ENCODE data around the gene DNAJA3. TPM values are rescaled to one million over a fixed set of nuclear protein-coding genes. Genes with fewer than 3 reads are reported as not detected.

DNAJA3 gene
- total RNA-seq, 1 experiment from 2014 or later, result 93.1 TPM

DNA sequence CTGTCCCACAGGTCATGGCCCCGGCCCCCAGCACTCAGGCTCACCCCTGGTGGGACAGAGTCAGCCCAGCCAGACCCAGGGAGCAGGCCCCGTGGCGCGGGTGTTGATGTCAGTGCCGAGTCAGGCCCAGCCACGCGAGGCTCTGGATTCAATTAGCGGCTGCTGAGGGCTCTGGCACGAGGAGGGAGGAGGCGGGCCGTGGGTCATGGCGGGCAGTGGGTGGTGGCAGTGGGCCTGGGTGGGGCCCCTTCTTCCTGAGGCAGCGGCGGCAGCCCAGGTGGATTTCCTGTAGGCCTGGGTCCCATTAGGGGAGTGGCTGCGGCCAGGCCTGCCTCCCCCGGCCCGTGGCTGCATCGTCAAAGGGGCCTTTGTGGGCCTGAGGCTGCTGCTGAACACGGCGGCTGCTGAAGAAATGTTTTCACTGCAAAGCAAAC, 41.1 kb upstream of the DNAJA3 start:
- Mint-ChIP-seq H3K27ac (ENCODE audit: unreplicated experiment) (no peak overlapping the region), H3K4me3 (ENCODE audit: low read depth, unreplicated experiment) (no peak overlapping the region)
- intact Hi-C loops (cut with micrococcal nuclease; ENCODE audit: unreplicated experiment), result no loop called here

DNA sequence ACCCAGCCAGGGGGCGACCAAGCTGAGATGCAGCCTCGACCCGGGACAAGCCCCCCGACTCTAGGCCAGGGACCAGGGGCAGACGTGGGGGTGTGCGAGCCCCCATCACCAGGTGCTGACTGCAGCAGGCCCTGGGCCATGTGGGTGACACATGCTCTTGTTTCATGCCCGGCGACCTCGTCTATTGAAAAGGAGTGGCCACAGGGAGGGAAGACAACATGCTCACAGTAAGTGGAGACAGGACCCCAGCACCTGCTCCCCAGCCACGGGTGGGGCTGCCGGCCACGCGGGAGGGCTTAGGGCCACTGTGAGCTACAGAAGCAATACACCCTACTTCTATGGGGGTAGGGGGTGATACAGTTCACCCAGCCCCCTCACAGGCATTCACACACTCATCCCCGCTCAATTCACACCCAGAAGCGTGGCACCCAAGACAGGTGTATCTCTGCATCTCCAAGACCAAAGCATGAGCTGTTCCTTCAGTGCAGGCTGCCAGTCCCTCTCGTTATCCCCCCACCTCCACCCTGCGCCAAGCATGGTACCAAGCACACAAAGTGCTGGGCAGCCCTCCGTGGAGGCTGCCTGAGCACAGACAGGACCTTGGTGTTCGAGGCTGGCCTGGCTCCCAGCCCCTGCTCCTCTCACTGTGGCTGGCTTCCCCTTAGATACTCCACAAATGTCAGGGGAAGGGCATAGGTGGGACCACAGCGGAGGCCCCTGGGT, 40.4 kb upstream of the DNAJA3 start:
- CTCF ChIA-PET, result no interaction called here
- BruUV-seq (replicated peaks), result no TSS peak
- Mint-ChIP-seq H3K4me1 (ENCODE audit: low read depth, unreplicated experiment) (no peaks in the 10 kb centered on the region), H3K27ac (ENCODE audit: unreplicated experiment) (peak overlapping the region; percentile 50), H3K36me3 (ENCODE audit: insufficient read depth, unreplicated experiment) (peaks cover 66% of the 10 kb centered on the region), H3K4me3 (ENCODE audit: low read depth, unreplicated experiment) (no peak overlapping the region), H3K9me3 (ENCODE audit: low read depth, unreplicated experiment) (no peaks in the 10 kb centered on the region), H3K27me3 (ENCODE audit: unreplicated experiment) (no peaks in the 10 kb centered on the region)
- DNase-seq, result no peak
- intact Hi-C loops (cut with micrococcal nuclease; ENCODE audit: unreplicated experiment), result no loop called here
- TF ChIP-seq, protein P1, sequence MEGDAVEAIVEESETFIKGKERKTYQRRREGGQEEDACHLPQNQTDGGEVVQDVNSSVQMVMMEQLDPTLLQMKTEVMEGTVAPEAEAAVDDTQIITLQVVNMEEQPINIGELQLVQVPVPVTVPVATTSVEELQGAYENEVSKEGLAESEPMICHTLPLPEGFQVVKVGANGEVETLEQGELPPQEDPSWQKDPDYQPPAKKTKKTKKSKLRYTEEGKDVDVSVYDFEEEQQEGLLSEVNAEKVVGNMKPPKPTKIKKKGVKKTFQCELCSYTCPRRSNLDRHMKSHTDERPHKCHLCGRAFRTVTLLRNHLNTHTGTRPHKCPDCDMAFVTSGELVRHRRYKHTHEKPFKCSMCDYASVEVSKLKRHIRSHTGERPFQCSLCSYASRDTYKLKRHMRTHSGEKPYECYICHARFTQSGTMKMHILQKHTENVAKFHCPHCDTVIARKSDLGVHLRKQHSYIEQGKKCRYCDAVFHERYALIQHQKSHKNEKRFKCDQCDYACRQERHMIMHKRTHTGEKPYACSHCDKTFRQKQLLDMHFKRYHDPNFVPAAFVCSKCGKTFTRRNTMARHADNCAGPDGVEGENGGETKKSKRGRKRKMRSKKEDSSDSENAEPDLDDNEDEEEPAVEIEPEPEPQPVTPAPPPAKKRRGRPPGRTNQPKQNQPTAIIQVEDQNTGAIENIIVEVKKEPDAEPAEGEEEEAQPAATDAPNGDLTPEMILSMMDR (IDR thresholded peaks at IDR 0.05; ENCODE audit: unreplicated experiment), result no peak

More for the DNA sequence above, 41.1 kb upstream of the DNAJA3 start:
- peaks cover 72% of the 10 kb centered on the region for H3K36me3 Mint-ChIP-seq (ENCODE audit: insufficient read depth, unreplicated experiment)
- no peaks in the 10 kb centered on the region for H3K27me3 Mint-ChIP-seq (ENCODE audit: unreplicated experiment)
- H3K9me3 Mint-ChIP-seq (ENCODE audit: low read depth, unreplicated experiment), result no peaks in the 10 kb centered on the region
- CTCF ChIA-PET, result no interaction called here
- no peaks in the 10 kb centered on the region for H3K4me1 Mint-ChIP-seq (ENCODE audit: low read depth, unreplicated experiment)
- DNase-seq, result no peak
- BruUV-seq (replicated peaks), result no TSS peak
- TF ChIP-seq, protein P1 (IDR thresholded peaks at IDR 0.05; ENCODE audit: unreplicated experiment), result no peak

DNA sequence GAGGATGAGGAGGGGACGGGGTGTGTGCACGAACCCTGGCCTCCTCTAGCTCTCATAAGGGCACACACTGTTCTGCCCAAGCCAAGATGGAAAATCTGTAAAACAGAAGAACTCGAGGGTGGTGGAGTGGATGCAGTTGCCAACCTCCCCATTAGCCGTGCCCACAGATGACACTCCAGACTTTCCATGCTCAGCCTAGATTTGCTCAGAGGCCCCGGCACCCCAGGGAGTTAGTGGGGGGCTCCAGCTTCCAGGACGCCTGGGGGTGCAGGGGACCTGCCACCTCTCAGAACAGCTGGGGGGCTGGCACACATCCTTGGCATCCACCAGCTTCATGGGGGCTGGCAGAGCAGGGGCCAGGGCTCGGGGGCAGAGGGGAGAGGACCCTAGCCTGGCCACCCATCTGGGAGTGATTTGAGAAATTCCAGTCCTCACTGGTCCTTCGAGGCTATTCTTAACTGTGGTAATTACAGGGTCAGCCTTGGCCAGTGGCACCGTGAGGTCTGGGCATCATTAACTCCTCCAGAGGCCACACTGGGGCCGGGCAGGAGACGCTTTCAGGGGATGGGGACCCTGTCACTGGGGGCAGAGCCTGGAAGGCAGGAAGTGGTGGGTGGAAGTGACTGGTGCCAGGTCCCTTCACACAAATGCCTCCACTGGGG, 39.7 kb upstream of the DNAJA3 start:
- Mint-ChIP-seq H3K9me3 (ENCODE audit: low read depth, unreplicated experiment) (no peaks in the 10 kb centered on the region), H3K4me3 (ENCODE audit: low read depth, unreplicated experiment) (no peak overlapping the region), H3K4me1 (ENCODE audit: low read depth, unreplicated experiment) (no peaks in the 10 kb centered on the region), H3K27ac (ENCODE audit: unreplicated experiment) (peak overlapping the region; percentile 50), H3K27me3 (ENCODE audit: unreplicated experiment) (no peaks in the 10 kb centered on the region), H3K36me3 (ENCODE audit: insufficient read depth, unreplicated experiment) (peaks cover 60% of the 10 kb centered on the region)
- intact Hi-C loops (cut with micrococcal nuclease; ENCODE audit: unreplicated experiment), result no loop called here
- no TSS peak for BruUV-seq (replicated peaks)
- DNase-seq, result no peak
- TF ChIP-seq, protein P1 (IDR thresholded peaks at IDR 0.05; ENCODE audit: unreplicated experiment), result no peak
- CTCF ChIA-PET, result interaction anchor here (0.5 kb wide), 1 partner anchor 110 kb away, joined by 4 read pairs; no protein-coding TSS in a partner anchor

DNA sequence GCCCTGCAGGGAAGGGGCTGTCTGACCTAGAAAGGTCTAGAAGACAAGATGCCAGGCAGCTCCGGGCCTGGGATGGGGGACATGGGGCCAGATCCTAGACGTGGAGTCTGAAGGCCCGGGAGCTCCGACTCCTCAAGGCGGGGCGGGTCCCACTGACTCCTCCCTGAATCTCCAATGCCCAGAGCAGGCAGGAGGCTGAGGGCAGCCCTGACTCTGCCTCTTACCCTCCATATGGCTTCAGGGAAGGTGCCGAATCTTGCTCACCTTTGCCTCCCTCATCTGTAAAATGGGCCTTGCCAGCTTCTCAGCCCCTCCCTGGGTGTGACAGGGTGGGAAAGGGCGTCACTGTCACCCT, 39.2 kb upstream of the DNAJA3 start:
- no peaks in the 10 kb centered on the region for H3K4me1 Mint-ChIP-seq (ENCODE audit: low read depth, unreplicated experiment)
- BruUV-seq (replicated peaks), result no TSS peak
- H3K4me3 Mint-ChIP-seq (ENCODE audit: low read depth, unreplicated experiment), result no peak overlapping the region
- H3K9me3 Mint-ChIP-seq (ENCODE audit: low read depth, unreplicated experiment), result no peaks in the 10 kb centered on the region
- no peaks in the 10 kb centered on the region for H3K27me3 Mint-ChIP-seq (ENCODE audit: unreplicated experiment)
- TF ChIP-seq, protein P1 (IDR thresholded peaks at IDR 0.05; ENCODE audit: unreplicated experiment), result no peak
- CTCF ChIA-PET, result interaction anchor here (0.5 kb wide), 1 partner anchor 111 kb away, joined by 4 read pairs; no protein-coding TSS in a partner anchor
- DNase-seq, result no peak
- peak overlapping the region; percentile 50 for H3K27ac Mint-ChIP-seq (ENCODE audit: unreplicated experiment)
- H3K36me3 Mint-ChIP-seq (ENCODE audit: insufficient read depth, unreplicated experiment), result peaks cover 60% of the 10 kb centered on the region
- intact Hi-C loops (cut with micrococcal nuclease; ENCODE audit: unreplicated experiment), result no loop called here
